GM12864 (cell line): ENCODE data around the gene USP47.

Source experiments
- DNase-seq: peaks from one replicate; pipeline ENCODE4 v3.0.0-alpha.2; 2011; ENCODE audit warnings: low read depth
- H3K4me3 ChIP-seq: 2 replicates; pipeline ENCODE4 v1.5.1; 2011; ENCODE audit warnings: mild to moderate bottlenecking, low read depth, low read length, control low read depth
- TF ChIP-seq, protein P1 (sequence below): IDR thresholded peaks from 2 replicates; pipeline ENCODE4 v1.5.1; 2011; ENCODE audit warnings: low read depth, mild to moderate bottlenecking, moderate library complexity, low read length, control low read depth, inconsistent platforms; ENCODE audit errors: missing control alignments

The USP47 gene

GRCh38 chr11:11935536-11935935 lies 93.8 kb downstream of the USP47 start:
- TF ChIP-seq, protein P1, sequence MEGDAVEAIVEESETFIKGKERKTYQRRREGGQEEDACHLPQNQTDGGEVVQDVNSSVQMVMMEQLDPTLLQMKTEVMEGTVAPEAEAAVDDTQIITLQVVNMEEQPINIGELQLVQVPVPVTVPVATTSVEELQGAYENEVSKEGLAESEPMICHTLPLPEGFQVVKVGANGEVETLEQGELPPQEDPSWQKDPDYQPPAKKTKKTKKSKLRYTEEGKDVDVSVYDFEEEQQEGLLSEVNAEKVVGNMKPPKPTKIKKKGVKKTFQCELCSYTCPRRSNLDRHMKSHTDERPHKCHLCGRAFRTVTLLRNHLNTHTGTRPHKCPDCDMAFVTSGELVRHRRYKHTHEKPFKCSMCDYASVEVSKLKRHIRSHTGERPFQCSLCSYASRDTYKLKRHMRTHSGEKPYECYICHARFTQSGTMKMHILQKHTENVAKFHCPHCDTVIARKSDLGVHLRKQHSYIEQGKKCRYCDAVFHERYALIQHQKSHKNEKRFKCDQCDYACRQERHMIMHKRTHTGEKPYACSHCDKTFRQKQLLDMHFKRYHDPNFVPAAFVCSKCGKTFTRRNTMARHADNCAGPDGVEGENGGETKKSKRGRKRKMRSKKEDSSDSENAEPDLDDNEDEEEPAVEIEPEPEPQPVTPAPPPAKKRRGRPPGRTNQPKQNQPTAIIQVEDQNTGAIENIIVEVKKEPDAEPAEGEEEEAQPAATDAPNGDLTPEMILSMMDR: no peak
- no peak for DNase-seq
- H3K4me3 ChIP-seq: no peak overlapping the region

GRCh38 chr11:11937433-11937832 lies 95.7 kb downstream of the USP47 start:
- DNase-seq: no peak
- TF ChIP-seq, protein P1: no peak
- no peak overlapping the region for H3K4me3 ChIP-seq

DNA sequence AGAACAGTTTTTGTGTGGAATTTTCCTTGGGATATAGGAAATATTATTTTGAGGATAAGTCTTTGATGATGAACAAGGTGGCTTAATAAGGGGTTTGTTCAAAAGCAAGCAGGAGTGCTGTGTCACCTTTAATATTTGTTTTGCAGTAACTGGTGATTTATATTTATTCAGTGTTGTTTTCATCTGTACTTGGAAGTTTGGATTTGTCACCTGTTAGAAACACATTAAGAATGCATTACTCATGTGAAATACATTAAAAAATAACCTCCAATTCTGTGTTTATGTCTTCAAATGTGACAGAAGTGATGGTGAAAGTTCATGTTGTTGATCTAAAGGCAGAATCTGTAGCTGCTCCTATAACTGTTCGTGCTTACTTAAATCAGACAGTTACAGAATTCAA lies 96.2 kb downstream of the USP47 start:
- DNase-seq: no peak
- H3K4me3 ChIP-seq: no peak overlapping the region
- TF ChIP-seq, protein P1: no peak

- no peak overlapping the region for H3K4me3 ChIP-seq
- DNase-seq: no peak
- TF ChIP-seq, protein P1: no peak
Measured at GRCh38 chr11:11940551-11940950, 98.8 kb downstream of the USP47 start.

- TF ChIP-seq, protein P1: no peak
- no peak overlapping the region for H3K4me3 ChIP-seq
- no peak for DNase-seq
Measured at GRCh38 chr11:11942668-11943067, 100.9 kb downstream of the USP47 start.

- DNase-seq: no peak
- TF ChIP-seq, protein P1: no peak
- no peak overlapping the region for H3K4me3 ChIP-seq
Measured at GRCh38 chr11:11944444-11944843, 102.7 kb downstream of the USP47 start.

DNA sequence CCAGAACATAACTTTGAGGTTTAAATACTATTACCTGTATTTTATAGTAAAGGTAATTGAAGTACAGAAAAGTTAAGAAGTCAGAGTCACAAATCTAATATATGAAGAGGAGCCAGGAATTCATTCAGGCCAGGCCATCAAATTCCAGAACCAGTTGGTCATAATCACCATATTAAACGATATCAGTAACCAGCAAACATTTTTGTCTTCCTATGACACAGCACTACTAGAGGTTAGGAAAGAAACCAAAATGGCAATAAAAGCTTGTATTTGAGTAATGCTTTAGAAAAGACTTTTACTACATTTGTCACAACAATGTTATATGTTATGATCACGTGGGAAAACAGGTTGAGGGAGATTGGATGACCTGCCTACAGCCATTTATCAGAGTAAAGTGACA lies 104.4 kb downstream of the USP47 start:
- no peak overlapping the region for H3K4me3 ChIP-seq
- no peak for DNase-seq
- TF ChIP-seq, protein P1: no peak
